H1 (cell line): ENCODE data around the gene KCMF1.

Experiments used
- ATF2 ChIP-seq: IDR thresholded peaks from 2 replicates; pipeline ENCODE4 v1.6.1; 2012; ENCODE audit warnings: low read length, inconsistent platforms
- CHD1 ChIP-seq: IDR thresholded peaks from 2 replicates; pipeline ENCODE4 v1.6.1; 2012; ENCODE audit warnings: low read depth, low read length, improper control_type of control experiment
- CTCF ChIP-seq, 3 experiments: IDR thresholded peaks; 1 replicate in 2 of 3; 2 replicates in 1 of 3; pipeline versions ENCODE4 v1.5.1 to v1.6.1; 2011; ENCODE audit warnings: low read length in 3 of 3, mild to moderate bottlenecking in 3 of 3, inconsistent platforms in 2 of 3, low read depth in 1 of 3, moderate library complexity in 1 of 3; ENCODE audit not compliant: insufficient read depth in 1 of 3; ENCODE audit errors: control extremely low read depth in 1 of 3
- EGR1 ChIP-seq: IDR thresholded peaks from 2 replicates; pipeline ENCODE4 v1.6.1; 2011; ENCODE audit warnings: low read depth, low read length, borderline replicate concordance
- EP300 ChIP-seq, 2 experiments: IDR thresholded peaks; 1 replicate in 1 of 2; 2 replicates in 1 of 2; pipeline ENCODE4 v1.6.1; 2011 to 2012; ENCODE audit warnings: low read depth in 2 of 2, low read length in 2 of 2, mild to moderate bottlenecking in 2 of 2, borderline replicate concordance in 1 of 2, inconsistent platforms in 1 of 2, moderate library complexity in 1 of 2
- JUN ChIP-seq: IDR thresholded peaks from 2 replicates; pipeline ENCODE4 v1.6.1; 2011; ENCODE audit warnings: low read depth, mild to moderate bottlenecking, improper control_type of control experiment, low read length
- JUND ChIP-seq: IDR thresholded peaks from 2 replicates; pipeline ENCODE4 v1.6.1; 2011; ENCODE audit warnings: mild to moderate bottlenecking, improper control_type of control experiment, low read length
- KDM5A ChIP-seq: fragments of 200-600 bp; IDR thresholded peaks from 2 replicates; pipeline ENCODE4 v1.7.1; 2012; ENCODE audit warnings: mild to moderate bottlenecking, low read length, inconsistent platforms, mixed read lengths
- POLR2A ChIP-seq, 2 experiments: IDR thresholded peaks; 1 replicate in 1 of 2; 2 replicates in 1 of 2; pipeline ENCODE4 v1.6.1; 2011; ENCODE audit warnings: low read depth in 2 of 2, low read length in 2 of 2, mild to moderate bottlenecking in 2 of 2; ENCODE audit errors: control extremely low read depth in 1 of 2
- POLR2AphosphoS5 ChIP-seq: IDR thresholded peaks from 2 replicates; pipeline ENCODE4 v1.6.1; 2011; ENCODE audit warnings: low read depth, low read length
- RAD21 ChIP-seq, 2 experiments: IDR thresholded peaks in 1 of 2; conservative IDR thresholded peaks in 1 of 2; 2 replicates each; pipeline ENCODE4 v1.6.1; 2011; ENCODE audit warnings: low read depth in 2 of 2, low read length in 2 of 2, improper control_type of control experiment in 1 of 2, inconsistent platforms in 1 of 2, mild to moderate bottlenecking in 1 of 2, moderate library complexity in 1 of 2
- RFX5 ChIP-seq: IDR thresholded peaks from 2 replicates; pipeline ENCODE4 v1.6.1; 2011; ENCODE audit warnings: low read depth, low read length, improper control_type of control experiment, borderline replicate concordance
- TAF1 ChIP-seq: IDR thresholded peaks from 2 replicates; pipeline ENCODE4 v1.6.1; 2011; ENCODE audit warnings: mild to moderate bottlenecking, low read depth, low read length
- TEAD4 ChIP-seq: IDR thresholded peaks from 2 replicates; pipeline ENCODE4 v1.6.1; 2012; ENCODE audit warnings: low read depth, low read length, inconsistent platforms, mixed read lengths

DNA sequence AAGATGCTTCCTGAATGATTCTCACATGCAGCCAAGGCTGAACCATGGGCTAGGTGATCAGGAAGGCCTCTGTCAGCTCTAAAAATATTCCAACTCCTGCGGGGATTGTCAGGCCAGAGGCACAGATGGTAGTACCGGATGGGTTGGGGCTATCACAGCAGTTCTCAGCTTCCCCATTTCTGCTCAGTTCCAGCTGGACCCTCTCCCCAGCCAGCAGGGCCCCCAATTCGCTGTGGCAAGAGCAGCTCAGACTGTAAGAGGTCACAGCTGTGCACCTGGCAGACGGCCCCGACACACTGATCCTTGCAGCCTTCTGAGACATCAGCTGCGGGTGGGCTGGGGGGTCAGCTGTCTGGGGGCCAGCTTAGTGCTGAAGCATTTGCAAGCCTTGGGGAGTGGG lies 118.6 kb downstream of the KCMF1 start:
- no peak for TF ChIP-seq CTCF (IDR thresholded peaks at IDR 0.05; ENCODE audit: control extremely low read depth in 1 of 3, insufficient read depth in 1 of 3, low read depth in 1 of 3, low read length in 3 of 3)
- no peak for TF ChIP-seq TAF1
- TF ChIP-seq EGR1, result no peak
- no peak for TF ChIP-seq RFX5
- TF ChIP-seq KDM5A, result no peak
- no peak for TF ChIP-seq EP300 (IDR thresholded peaks at IDR 0.05; ENCODE audit: borderline replicate concordance in 1 of 2, low read depth in 2 of 2, low read length in 2 of 2)
- no peak for TF ChIP-seq TEAD4
- TF ChIP-seq CHD1, result no peak
- no peak for TF ChIP-seq RAD21 (IDR thresholded peaks at IDR 0.05 in 1 of 2, conservative IDR thresholded peaks at IDR 0.05 in 1 of 2; ENCODE audit: low read depth in 2 of 2, low read length in 2 of 2)
- no peak for TF ChIP-seq POLR2AphosphoS5
- no peak for TF ChIP-seq JUN
- no peak for TF ChIP-seq ATF2
- no peak for TF ChIP-seq JUND
- no peak for TF ChIP-seq POLR2A (IDR thresholded peaks at IDR 0.05; ENCODE audit: control extremely low read depth in 1 of 2, low read depth in 2 of 2, low read length in 2 of 2)
